HG03457 (cell line): ENCODE measurements around the gene ADRM1.

Source experiments
- ATAC-seq: cut with Tn5 transposase; IDR thresholded peaks from one replicate; pipeline ENCODE4 v1.9.1; 2021; ENCODE audit warnings: moderate number of reproducible peaks; ENCODE audit not compliant: unreplicated experiment

ADRM1 gene, protein sequence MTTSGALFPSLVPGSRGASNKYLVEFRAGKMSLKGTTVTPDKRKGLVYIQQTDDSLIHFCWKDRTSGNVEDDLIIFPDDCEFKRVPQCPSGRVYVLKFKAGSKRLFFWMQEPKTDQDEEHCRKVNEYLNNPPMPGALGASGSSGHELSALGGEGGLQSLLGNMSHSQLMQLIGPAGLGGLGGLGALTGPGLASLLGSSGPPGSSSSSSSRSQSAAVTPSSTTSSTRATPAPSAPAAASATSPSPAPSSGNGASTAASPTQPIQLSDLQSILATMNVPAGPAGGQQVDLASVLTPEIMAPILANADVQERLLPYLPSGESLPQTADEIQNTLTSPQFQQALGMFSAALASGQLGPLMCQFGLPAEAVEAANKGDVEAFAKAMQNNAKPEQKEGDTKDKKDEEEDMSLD

DNA sequence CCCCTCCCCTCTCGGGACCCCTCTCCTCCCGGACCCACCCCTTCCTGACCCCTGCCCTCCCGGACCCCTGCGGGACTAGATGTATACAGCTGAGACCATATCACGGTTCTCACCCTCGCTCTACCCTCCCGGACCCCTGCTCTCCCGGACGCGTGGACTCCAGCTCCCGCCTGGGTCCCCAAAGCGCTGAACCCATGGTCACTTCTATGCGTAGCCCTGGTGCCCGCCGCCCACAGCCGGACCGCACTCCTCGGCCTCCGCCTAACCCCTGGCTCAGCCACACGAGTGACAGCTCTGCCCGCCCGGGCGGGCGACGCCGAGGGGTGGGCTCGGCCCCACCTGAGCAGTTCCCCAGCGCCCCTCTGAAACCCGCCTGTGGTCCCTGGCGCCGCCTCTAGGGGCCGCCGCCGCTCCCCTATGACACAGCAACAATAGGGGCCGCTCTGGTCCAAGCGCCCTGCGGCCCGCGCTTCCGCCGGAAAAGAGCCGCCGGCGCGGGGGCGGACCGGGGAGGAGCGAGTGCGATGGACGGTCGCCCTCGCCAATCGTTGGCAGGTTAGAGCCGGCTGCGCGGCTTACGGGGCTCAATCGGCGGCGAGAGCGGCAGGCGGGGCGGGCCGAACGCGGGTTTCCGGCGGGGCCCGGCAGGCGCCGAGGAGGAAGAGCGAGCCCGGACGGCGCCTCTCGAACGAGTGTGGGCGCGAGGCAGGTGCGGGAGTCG, at the start of gene ADRM1:
ADRM1 (plus strand) TSS at position 657 of the 721 bp plus-strand sequence. CDS start 572 bp downstream, outside the sequence.
- ATAC-seq = peak; percentile 81

DNA sequence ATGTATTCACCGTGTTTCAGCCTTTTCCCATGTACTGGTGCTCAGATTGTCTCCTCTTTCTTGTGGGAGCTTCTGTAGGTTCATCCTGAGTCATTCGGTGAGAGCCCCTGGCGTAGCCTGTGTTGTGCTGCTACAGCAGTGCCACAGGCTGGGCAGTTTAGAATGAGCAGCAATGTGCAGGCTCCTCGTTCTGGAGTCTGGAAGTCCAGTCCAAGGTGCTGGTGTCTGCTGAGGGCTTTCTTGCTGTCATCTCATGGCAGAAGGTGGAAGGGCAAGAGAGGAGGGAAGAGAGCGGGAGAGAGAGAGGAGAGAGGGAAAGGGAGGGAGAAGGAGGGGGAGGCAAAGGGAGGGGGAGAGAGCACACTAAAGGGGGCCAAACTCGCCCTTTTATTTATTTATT, 49.4 kb upstream of the ADRM1 start:
- no peak for ATAC-seq

DNA sequence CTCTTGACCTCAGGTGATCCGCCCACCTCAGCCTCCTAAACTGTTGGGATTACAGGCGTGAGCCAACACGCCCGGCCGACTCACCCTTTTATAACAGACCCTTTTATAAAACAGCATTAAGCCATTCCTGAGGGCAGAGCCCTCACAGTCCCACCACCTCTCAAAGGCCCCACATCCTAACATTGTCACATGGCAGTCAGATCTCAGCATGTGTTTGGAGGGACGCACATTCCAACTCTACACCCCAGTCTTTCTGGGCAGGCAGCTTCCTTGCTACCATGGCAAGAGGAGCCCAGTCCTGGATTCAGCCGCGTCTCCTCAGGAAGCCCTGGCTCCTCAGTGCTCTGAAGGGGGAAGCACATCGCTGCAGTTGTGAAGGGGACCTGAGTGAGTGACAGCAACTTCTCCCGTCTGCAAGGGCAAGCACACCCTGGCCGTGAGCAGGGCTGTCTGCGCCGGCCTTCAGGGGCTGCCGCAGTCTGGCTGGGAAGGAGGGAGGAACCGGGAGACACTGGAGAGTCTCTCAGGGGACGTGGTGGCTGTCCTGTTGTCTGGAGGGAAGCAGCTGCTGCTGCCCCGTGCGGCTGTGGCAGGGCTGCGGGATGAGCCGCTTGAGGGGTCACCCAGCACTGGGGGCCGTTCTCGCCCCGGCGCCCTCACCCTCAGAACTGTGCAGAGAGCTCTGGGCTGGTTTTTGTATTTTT, 48.6 kb upstream of the ADRM1 start:
- no peak for ATAC-seq

DNA sequence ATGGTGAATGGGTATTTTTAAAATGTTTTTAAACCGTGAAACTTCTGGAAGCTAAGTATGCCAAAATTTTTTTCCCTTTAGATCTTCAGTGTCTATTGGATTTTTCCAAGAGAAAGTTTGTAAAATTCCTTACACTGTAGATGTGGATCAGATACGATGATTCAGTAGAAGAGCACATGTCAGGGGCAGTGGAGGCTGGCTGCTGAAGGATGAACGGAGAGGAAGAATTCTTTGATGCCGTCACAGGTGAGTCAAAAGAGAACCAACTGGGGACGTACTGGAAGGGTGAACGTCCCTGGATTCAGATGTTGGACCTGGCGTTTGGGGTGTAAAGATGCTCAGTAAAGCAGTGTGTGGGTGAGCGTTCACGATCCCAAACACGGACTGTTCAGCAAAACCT, 46.8 kb upstream of the ADRM1 start:
- no peak for ATAC-seq

DNA sequence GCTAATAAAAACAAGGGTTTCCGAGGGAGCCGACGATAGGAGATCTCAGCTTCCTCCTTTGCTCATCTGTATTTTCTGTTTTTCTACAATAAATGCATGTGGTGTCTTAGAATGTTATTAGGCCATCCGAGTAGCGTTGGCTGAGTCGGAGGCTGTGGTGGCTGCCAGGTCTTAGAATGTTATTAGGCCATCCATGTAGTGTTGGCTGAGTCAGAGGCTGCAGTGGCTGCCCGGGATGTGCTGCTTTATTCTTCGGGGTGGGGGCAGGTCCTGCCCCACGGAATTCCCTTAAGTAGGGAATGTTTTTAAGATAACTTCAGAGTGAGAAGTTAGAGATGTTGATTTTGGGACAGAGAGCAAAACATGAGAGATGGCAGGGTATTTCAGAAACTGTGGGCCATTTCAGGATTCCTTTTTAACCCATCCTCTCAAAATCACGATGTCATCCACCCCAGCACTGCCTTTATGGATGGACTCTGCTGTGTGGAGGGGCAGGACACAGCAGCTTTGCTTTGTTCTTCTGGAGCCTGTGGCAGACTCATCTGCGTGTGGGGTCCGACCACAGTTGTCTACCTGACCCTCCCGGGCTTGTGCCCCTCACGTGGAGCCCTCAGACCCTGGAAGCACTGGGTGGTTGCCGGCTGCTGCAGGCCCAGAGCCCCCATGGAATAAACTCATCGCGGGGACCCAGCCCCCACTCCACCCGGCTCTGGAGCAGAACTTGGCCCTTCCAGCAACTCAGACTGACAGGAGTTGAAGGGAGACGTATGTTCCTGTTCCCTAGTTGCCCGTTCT, 44.1 kb upstream of the ADRM1 start:
- no peak for ATAC-seq

DNA sequence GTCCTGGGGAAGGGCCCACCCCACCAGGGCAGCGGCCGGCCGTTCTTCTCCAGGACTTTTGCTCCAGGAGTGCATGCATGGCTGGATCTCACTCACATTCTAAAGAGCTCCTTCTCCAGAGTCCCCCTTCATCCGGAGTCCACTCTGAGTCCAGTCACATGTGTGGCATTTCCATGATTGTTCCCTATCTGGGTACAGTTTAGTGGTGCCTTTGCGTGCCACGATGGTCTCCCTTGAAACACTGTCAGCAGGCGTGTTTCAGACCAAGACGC, 43.6 kb upstream of the ADRM1 start:
- ATAC-seq = no peak

DNA sequence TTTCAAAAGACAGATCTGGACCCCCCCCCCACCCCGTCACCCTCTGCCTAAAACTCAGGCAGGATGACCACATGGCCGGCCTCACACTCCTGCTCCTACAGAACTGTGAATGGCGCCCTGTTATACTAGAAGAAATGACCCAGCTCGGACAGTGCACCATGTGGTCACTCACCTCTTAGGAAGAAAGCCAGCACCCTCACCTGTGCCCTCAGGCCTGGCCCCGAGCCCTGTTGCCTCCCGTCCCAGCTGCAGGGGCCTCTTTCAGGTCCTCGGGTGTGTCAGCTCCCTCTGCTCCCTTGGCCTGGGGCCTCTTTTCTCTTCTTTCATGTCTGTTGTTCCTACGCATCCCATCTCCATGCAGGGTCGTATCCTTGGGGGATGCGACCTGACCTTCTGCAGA, 40.7 kb upstream of the ADRM1 start:
- no peak for ATAC-seq

DNA sequence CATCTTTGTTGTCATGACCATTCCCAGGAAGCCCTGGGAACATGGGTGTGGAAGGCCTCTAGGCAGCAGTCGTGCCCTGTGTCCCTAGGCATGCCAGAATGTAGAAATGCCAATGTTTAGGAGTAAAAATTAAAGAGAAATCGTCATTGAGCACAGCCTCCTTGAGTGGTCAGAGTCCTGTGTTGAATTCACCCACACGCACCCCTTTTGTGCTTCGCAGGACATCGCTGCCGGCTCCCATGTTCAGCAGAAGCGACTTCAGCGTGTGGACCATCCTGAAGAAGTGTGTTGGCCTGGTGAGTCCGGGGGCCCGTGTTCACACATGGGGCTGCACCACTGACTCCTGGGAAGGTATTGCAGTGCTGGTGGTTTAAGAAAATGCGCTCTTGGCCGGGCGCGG, 39.4 kb upstream of the ADRM1 start:
- ATAC-seq = no peak

DNA sequence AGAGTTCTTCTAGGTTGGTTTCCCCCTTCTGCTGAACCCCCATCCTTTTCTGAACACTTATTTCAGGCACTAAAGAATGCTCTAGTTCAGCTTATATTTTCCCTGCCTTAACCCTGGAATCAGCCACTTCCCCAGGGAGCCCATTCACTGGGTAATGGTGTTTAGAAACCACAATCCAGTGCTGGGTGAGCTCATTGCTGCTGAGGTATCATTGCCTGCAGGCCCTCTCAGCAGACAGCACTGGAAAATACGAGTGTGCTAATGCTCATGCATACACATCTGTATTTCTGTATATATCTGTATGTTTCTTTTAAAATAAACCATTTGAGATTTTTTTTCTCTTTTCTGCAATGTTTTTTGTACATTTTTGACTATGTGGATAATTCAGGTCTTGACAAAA, 37.4 kb upstream of the ADRM1 start:
- ATAC-seq = no peak

DNA sequence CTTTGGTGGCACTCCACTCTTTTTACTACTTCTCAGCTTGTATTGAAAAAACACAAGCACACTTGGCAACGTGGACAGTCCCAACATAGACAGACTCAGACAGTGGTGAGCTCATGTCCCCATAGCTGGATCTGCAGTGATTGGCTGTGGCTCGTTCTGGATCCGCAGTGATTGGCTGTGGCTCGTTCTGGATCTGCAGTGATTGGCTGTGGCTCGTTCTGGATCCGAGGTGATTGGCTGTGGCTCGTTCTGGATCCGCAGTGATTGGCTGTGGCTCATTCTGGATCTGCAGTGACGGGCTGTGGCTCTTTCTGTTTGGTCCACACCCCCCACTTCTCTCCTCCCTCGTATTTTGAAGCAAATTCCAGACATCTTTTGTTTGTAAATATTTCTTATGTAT, 36.5 kb upstream of the ADRM1 start:
- no peak for ATAC-seq

DNA sequence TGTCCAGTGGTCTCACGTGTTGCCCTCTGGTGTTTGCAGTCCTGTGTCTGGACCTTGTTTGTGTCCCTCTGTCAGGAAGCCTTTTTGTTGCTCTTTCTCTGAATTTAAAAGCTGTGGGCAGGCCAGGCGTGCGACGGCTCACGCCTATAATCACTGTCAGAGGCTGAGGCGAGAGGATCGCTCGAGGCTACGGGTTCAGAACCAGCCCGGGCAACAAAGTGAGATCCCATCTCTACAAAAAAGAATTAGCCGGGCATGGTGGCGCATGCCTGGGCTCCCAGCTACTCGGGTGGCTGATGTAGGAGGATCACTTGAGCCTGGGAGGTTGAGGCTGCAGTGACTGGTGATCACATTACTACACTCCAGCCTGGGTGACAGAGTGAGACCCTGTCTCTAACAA, 35.9 kb upstream of the ADRM1 start:
- ATAC-seq = no peak

DNA sequence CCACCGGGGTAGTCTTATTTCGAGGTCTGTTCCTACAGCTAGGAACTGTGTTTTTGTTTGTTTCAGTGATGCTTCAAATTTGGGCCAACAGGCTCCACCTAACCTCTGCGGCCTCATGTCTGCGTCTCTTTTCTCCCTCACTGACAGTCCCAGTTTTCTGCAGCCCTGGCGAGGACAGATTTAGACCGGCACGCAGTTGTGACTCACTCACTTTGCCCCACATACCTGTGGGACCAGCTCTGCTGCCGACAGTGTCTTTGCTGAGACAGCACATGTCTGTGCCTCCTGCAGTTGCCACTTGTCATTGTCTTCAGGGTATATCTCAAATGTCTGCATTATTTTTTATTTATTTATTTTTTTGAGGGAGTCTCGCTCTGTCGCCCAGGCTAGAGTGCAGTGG, 35.3 kb upstream of the ADRM1 start:
- ATAC-seq = no peak

DNA sequence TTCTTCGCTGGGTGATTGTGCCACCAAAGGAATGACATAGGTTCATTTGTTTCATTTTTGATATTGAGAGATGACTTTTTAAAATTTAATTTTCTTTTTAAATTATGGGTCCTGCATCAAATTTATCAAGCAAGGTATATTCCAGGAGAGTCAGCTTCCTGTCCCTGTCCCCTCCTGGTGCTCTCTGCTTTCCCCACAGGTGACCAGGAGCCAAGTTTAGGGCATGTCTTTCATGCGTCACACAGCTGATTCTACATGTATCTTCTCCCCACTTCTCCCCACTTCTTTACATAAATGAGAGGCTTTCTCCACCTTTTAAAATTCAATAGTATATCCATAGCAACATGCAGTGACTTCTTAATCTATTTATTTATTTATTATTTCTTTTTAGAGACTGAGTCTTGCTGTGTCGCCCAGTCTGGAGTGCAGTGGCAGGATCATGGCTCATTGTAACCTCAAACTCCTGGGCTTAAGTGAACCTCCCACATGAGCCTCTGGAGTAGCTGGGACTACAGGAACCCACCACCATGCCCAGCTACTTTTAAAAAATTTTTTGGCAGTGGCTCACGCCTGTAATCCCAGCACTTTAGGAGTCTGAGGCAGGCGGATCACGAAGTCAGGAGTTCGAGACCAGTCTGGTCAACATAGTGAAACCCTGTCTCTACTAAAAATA, 34.4 kb upstream of the ADRM1 start:
- ATAC-seq = no peak

DNA sequence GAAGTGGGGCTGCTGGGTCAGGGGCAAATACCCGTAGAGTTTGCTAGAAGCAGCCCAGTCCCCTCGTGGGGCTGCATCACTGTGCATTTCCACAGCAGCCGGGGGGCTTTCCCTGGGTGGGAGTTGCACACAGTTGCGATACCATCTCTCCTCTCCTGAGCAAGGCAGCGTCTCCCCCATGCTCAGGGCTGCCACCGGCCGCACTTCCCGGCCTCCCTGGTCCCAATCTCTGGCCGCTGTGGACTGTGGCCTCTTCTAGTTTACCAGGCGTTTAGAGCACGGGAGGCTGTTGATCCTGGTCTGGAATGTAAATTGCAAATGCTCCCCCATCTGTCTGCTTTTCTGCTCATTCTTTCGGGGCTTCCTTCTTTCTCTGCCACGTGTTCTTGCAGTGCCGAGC, 33.4 kb upstream of the ADRM1 start:
- no peak for ATAC-seq

DNA sequence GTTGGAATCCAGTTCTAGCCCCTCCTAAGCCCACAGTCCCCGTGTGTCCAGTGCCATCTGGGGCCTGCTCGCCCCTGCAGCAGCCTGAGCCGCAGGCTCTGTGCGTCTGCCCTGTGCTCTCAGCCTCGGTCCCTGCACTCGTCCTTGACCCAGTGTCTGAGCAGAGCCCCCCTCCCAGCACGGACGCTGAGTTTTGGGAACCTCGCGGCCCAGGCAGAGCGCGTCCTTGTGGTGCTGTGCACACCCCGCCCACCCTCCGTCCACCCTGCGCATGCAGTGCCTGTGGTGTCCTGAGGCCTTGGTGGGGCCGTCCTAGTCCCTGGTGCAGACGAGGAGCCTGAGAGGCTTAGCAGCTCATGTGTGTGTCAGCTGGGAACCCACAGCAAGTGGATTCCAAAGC, 32.9 kb upstream of the ADRM1 start:
- no peak for ATAC-seq

DNA sequence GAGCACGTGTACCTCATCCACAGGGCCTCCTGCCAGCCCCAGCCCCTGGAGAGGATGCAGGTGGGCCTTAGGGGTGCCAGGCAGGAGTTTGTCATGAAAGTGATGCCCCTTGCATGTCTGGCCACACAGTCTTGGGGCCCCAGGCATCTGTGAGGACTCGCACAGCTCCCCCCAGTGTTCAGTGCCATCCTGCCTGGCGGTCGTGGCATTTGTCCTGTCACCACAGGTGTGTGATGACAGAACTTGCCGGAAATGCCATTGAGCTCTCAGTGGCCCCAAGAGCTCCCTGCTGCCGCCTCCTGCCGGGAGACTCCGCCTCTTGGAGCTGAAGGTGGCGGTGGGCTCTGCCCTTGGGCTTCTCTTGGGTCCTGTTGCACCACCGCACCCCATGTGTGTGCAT, 30.6 kb upstream of the ADRM1 start:
- no peak for ATAC-seq

DNA sequence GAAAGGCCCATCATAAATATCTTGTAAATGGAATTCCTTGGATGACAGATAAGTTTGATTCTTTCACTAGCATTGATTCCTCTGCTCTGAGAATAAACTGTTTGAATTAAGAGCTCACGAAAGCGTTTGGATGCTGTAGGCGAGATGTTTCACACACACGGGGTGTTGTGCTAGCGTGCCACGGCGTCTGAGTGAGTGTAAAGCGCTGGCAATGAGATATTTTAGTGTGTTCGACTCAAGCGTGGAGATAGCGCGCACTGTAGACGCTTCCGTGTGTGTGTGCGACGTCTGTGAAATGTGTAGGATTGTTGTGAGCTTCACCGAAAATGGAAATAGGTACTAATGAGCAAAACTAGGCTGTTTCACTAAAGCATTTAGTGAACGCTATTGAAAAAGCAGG, 29.4 kb upstream of the ADRM1 start:
- no peak for ATAC-seq

DNA sequence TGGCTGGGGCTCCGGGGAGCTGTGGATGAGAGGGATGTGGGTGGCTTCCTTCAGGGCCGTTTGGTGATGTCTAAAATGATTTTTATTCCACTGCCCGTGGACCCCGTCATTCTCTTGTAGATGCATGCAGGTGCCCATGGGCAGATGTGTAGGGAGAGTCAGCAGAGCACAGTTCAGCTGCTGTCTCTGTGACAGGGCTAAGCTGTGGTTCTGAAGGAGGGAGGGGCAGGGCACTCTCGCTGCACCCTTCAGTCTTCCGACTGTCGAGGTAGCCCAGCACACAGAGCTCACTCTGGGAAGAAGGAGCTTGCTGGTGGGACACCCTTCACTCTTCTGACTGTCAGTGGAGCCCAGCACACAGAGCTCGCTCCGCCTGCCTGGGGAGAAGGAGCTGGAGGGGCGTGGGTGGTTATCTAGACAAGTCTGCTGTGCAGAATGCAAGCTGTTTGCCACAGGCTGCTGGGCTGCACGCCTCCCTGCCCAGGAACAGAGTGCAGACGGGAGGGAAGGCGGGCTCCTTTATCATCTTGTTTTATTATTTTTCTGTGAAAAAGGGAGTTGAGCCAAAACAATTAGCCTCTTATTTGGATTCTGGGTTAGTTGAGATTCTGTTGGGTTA, 28.4 kb upstream of the ADRM1 start:
- ATAC-seq = no peak

DNA sequence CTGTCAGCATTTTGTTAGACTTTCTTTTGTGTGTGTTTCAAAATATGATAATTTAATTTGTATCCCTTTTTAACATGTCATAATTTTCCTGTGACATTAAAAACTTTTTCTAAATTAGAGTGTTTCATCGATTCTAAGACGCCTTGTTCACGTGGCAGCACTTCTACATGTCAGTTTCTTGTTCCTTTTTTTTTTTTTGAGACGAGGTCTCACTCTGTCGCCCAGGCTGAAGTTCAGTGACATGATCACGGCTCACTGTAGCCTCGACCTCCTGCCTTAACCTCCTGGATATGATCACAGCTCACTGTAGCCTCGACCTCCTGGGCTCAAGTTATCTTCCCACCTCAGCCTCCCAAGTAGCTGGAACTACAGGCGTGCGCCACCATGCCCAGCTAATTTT, 27.6 kb upstream of the ADRM1 start:
- no peak for ATAC-seq

DNA sequence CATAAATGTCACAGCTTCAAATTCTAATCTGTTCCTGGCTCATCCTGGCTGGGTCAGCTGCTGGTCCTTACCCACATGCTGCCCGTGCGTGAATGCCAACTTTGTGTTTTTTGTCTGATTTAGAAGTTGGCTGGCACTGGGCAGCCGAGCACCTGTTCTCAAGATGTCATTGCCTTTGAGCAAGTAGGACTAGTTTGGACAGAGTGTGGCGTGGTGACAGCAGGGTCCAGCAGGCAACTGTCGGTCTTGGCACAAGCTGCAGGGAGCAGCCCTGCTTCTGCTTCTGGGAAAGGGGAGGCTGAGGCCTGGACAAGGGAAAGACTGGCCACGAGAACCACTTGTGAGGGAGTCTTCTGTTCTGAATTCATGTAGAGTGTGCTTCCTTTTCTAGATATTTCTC, 26.4 kb upstream of the ADRM1 start:
- no peak for ATAC-seq
